ENCODE data around the gene MRPL24. TPM values are rescaled to one million over a fixed set of nuclear protein-coding genes. Genes with fewer than 3 reads are reported as not detected.

The MRPL24 gene
- total and polyA plus RNA-seq, 10 of the 15 experiments (the other 5 are each of a cell fraction or from before 2014, with no cell fraction given), result 87.4 to 269 (median 134) TPM

DNA sequence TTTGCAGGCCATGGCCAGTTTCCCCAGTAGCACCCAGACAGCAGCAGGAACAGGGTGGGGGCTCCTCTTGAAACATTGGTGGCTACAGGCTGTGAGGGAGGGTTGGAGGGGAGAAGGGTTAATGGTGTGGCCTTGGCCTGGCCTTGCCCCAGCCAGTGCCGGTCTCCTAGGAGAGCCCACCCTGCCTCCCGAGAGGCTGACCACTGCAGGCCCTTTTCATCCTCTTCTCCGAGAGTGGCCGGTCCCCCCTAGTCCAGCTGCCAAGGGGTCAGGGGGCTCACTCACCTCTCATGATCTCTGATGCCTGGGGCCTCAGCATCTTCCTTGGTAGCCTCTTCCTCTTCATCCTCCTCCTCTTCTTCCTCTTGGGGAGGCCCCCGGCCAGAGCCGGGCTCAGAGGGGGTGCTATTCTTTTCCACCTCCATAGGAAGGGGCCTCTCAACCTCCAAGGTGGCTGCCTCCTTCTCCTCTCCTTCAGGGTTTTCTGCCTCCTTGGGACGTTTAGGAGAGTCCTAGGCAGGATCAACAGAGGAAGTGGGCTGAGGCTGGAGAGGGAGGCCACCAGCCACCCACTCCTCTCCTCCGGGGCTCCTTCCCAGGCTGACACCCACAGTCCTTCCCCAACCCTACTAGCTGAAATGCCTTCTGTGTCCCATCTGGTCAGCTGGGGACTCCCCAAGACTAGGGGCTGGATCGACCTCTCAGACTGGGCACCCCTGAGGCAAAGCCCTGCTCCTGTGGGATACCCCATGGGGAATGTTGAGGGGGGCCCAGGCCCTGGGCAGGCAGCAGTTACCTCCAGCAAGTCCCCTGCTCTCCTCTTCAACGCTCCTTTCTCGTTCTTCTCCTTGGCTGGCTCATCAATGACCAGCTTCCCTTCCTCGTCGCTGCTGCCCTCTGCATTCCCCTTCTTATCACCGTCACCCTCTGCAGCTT is 2.7 kb upstream of the MRPL24 start:
- intact Hi-C loops (cut with micrococcal nuclease; ENCODE audit: unreplicated experiment), result loop anchor here (10.0 kb wide), 1 partner anchor 239 kb away; the partner anchor contains the start of gene MEF2D
- ChIA-PET RAD21 (ENCODE audit: unreplicated experiment) (no interaction called here), CTCF (interaction anchor here (0.8 to 3.7 kb wide), 2 partner anchors 17 to 18 kb away, joined by 4 to 56 read pairs; partner anchors contain the start of genes ISG20L2 and METTL25B), POLR2A (interaction anchor here (5.4 kb wide), 1 partner anchor 15 kb away, joined by 75 read pairs; the partner anchor contains the start of genes ISG20L2 and METTL25B), SMC1A (ENCODE audit: uncharacterized antibody, unreplicated experiment) (interaction anchor here (3.3 to 5.0 kb wide), 2 partner anchors 16 to 24 kb away, joined by 36 to 57 read pairs; partner anchors contain the start of genes ISG20L2, METTL25B and PRCC)
- no peak overlapping the region for H3K4me2 ChIP-seq (ENCODE audit: control insufficient read depth, insufficient read depth)
- peaks cover 19% of the 10 kb centered on the region for H3K4me1 ChIP-seq (ENCODE audit: control insufficient read depth, insufficient read depth, low read length)
- BruUV-seq (replicated peaks), result TSS peak; percentile 39
- no peak overlapping the region for H2AFZ ChIP-seq (ENCODE audit: control insufficient read depth, low read depth, low read length)
- H3K27me3 ChIP-seq (replicated peaks in 1 of 2; ENCODE audit: control insufficient read depth in 2 of 2, insufficient read depth in 2 of 2, low read length in 1 of 2), result no peaks in the 10 kb centered on the region
- 87% methylated on average over 14 of the region's 14 CpGs for WGBS (ENCODE audit: insufficient coverage, insufficient replicate concordance, low lambda C conversion rate, missing lambda C conversion rate)
- no peaks in the 10 kb centered on the region for H3K9me3 ChIP-seq (replicated peaks; ENCODE audit: control insufficient read depth, insufficient read depth, low read length)
- no peak overlapping the region for H3K9ac ChIP-seq (ENCODE audit: control insufficient read depth, insufficient read depth, low read length)
- DNase-seq (ENCODE audit: low read depth, low spot score), result no peak
- in situ Hi-C loops (cut with MboI), result no loop called here
- TF ChIP-seq HDAC2 (IDR thresholded peaks at IDR 0.05) (no peak), POLR2A (IDR thresholded peaks at IDR 0.05; ENCODE audit: low read depth, low read length) (peak; percentile 33)
- H3K79me2 ChIP-seq (ENCODE audit: control insufficient read depth, insufficient read depth, low read length), result peaks cover 56% of the 10 kb centered on the region
- no peak for ATAC-seq
- H3K27ac ChIP-seq (ENCODE audit: control insufficient read depth, insufficient read depth), result no peak overlapping the region
- H3K36me3 ChIP-seq (ENCODE audit: control insufficient read depth in 2 of 2, insufficient read depth in 2 of 2, low read length in 1 of 2), result peaks cover 23% of the 10 kb centered on the region in 2 experiments
- H3K4me3 ChIP-seq, result no peak overlapping the region
- FAIRE-seq, result no peak
- no peaks in the 10 kb centered on the region for H4K20me1 ChIP-seq (ENCODE audit: control insufficient read depth, insufficient read depth)

DNA sequence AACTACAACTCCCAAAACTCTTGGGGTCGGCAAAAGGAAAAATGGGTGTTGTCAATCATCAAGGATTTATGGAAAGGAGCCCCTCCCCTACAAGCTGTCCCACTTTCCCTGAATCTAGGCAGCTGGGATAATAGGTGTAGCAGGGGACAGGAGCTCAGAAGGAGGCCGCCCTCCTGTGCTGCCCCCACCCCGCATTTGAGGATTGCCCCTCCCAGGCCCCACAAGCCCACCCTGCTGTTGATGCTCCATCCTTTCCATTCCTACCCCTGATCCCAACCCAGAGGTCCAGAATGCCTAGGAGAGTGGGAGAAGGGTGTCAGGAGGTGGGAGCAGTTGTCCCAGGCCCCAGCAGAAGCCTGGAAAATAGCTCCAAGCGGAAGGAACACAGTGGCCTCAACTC is 1.9 kb upstream of the MRPL24 start:
- ATAC-seq, result no peak
- in situ Hi-C loops (cut with MboI) (no loop called here), intact Hi-C loops (cut with micrococcal nuclease; ENCODE audit: unreplicated experiment) (loop anchor here (10.0 kb wide), 1 partner anchor 238 kb away; the partner anchor contains the start of gene MEF2D)
- no peak overlapping the region for H3K4me2 ChIP-seq (ENCODE audit: control insufficient read depth, insufficient read depth)
- peaks cover 13% of the 10 kb centered on the region for H3K4me1 ChIP-seq (ENCODE audit: control insufficient read depth, insufficient read depth, low read length)
- H3K4me3 ChIP-seq, result no peak overlapping the region
- no peak overlapping the region for H3K9ac ChIP-seq (ENCODE audit: control insufficient read depth, insufficient read depth, low read length)
- no peak overlapping the region for H2AFZ ChIP-seq (ENCODE audit: control insufficient read depth, low read depth, low read length)
- no TSS peak for BruUV-seq (replicated peaks)
- ChIA-PET RAD21 (ENCODE audit: unreplicated experiment) (interaction anchor here (0.7 to 2.7 kb wide), 2 partner anchors 9 to 17 kb away, joined by 4 to 21 read pairs; partner anchors contain the start of gene HDGF), CTCF (interaction anchor here (1.3 to 3.7 kb wide), 2 partner anchors 16 to 53 kb away, joined by 4 to 56 read pairs; partner anchors contain the start of genes ISG20L2 and METTL25B), SMC1A (ENCODE audit: uncharacterized antibody, unreplicated experiment) (interaction anchor here (1.0 to 5.0 kb wide), 5 partner anchors 9 to 117 kb away, joined by 4 to 57 read pairs (median 6); partner anchors contain the start of genes ISG20L2, METTL25B and PRCC), POLR2A (interaction anchor here (5.4 kb wide), 1 partner anchor 14 kb away, joined by 75 read pairs; the partner anchor contains the start of genes ISG20L2 and METTL25B)
- WGBS (ENCODE audit: insufficient coverage, insufficient replicate concordance, low lambda C conversion rate, missing lambda C conversion rate), result 78% methylated on average over 4 of the region's 4 CpGs
- FAIRE-seq, result no peak
- H3K79me2 ChIP-seq (ENCODE audit: control insufficient read depth, insufficient read depth, low read length), result peaks cover 47% of the 10 kb centered on the region
- H3K36me3 ChIP-seq (ENCODE audit: control insufficient read depth in 2 of 2, insufficient read depth in 2 of 2, low read length in 1 of 2), result peaks cover 23 to 27% of the 10 kb centered on the region in 2 experiments
- no peak overlapping the region for H3K27ac ChIP-seq (ENCODE audit: control insufficient read depth, insufficient read depth)
- H3K9me3 ChIP-seq (replicated peaks; ENCODE audit: control insufficient read depth, insufficient read depth, low read length), result no peaks in the 10 kb centered on the region
- no peaks in the 10 kb centered on the region for H3K27me3 ChIP-seq (replicated peaks in 1 of 2; ENCODE audit: control insufficient read depth in 2 of 2, insufficient read depth in 2 of 2, low read length in 1 of 2)
- H4K20me1 ChIP-seq (ENCODE audit: control insufficient read depth, insufficient read depth), result no peaks in the 10 kb centered on the region
- no peak for DNase-seq (ENCODE audit: low read depth, low spot score)
- no peak for TF ChIP-seq KLF5 (IDR thresholded peaks at IDR 0.05; ENCODE audit: partially characterized antibody)
- TF ChIP-seq EED (IDR thresholded peaks at IDR 0.05; ENCODE audit: low read depth), result no peak
- no peak for TF ChIP-seq BHLHE40 (IDR thresholded peaks at IDR 0.05; ENCODE audit: borderline replicate concordance in 1 of 2, low read depth in 2 of 2, low read length in 1 of 2)
- TF ChIP-seq RCOR1 (conservative IDR thresholded peaks at IDR 0.05; ENCODE audit: low read depth, low read length), result no peak
- no peak for TF ChIP-seq NFXL1 (IDR thresholded peaks at IDR 0.05; ENCODE audit: borderline replicate concordance)
- TF ChIP-seq YY1 (IDR thresholded peaks at IDR 0.05; ENCODE audit: low read depth, low read length), result no peak
- TF ChIP-seq STAT3 (IDR thresholded peaks at IDR 0.05; ENCODE audit: low read depth, low read length), result no peak
- TF ChIP-seq LARP7 (IDR thresholded peaks at IDR 0.05), result no peak
- TF ChIP-seq MEF2A (IDR thresholded peaks at IDR 0.05; ENCODE audit: insufficient read depth, low read depth, low read length), result no peak
- no peak for TF ChIP-seq ESRRA (IDR thresholded peaks at IDR 0.05; ENCODE audit: low read length)
- no peak for TF ChIP-seq EP300 (IDR thresholded peaks at IDR 0.05; ENCODE audit: borderline replicate concordance in 1 of 2, control insufficient read depth in 1 of 2, low read depth in 2 of 2, low read length in 2 of 2)
- TF ChIP-seq IKZF2 (IDR thresholded peaks at IDR 0.05), result no peak
- TF ChIP-seq JUNB (IDR thresholded peaks at IDR 0.05), result no peak
- no peak for TF ChIP-seq MEF2B (IDR thresholded peaks at IDR 0.05; ENCODE audit: partially characterized antibody, poor library complexity, severe bottlenecking)
- TF ChIP-seq RFX5 (IDR thresholded peaks at IDR 0.05; ENCODE audit: low read depth, low read length), result no peak
- no peak for TF ChIP-seq ATF7 (IDR thresholded peaks at IDR 0.05; ENCODE audit: low read depth)
